ENCODE data around the gene ZKSCAN8. TPM values are rescaled to one million over a fixed set of nuclear protein-coding genes. Genes with fewer than 3 reads are reported as not detected.

The ZKSCAN8 gene
- total RNA-seq, 1 donor from 2014 or later: 9.6 TPM

DNA sequence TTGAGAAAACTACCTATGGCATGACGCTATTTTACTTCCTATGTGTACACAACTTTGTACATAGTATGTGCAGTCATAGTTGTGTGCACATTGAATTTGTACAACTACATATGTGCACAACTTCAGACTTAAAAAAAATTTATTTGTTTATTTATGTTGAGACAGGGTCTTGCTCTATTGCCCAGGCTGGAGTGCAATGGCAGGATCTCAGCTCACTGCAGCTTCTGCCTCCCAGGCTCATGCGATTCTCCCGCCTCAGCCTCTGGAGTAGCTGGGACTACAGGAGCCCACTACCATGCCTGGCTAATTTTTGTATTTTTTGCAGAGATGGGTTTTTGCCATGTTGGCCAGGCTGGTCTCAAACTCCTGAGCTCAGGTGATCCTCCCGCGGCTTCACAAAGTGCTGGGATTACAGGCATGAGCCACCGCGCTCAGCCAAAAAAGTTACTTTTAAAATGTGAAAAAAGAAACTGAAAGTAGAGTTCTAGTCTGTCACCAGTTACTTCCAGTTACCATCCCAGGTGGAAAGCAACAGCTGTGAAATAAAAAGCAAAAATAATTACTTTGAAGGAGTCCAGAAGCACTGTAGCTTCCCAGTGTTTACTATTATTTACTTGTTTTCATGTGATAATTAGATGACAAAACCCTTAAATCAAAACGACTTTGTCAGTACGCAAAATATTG, 1.7 kb upstream of the ZKSCAN8 start:
- no peak for DNase-seq (ENCODE audit: low read depth in 2 of 2)

DNA sequence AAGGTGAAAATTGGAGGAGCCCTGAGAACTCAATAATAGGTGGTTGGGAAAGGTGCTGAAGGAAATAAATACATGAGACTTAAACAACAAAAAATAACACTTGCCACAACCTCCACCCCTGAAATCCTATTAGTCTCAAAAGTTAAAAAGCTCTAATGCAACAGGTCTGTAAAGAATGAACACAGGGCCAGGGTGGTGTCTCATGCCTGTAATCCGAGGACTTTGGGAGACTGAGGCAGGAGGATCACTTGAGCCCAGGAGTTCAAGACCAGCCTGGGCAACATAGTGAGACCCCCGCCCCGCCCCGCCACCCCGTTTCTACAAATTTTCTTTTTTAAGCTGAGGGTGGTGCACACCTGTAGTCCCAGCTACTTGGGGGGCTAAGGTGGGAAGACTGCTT, 1.1 kb upstream of the ZKSCAN8 start:
- no peak for DNase-seq (ENCODE audit: low read depth in 2 of 2)

DNA sequence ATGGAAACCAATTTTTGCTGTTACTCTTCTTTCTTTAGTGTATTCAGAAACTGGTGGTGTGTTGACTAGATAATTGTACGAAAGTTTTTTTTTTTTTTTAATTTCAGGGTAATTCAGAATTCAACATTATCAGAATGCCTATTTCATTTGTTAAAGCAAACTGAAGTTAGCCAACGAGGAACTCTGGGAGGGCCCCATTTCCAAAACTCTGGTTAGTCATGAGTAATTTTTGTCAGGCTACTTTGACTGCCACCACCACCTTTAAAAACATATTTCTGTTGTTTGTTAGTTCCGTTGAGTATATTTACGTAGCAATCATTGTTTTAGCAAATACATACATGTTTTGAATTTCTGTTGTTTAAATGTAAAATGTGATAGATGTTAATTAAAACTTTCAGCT, 763 bp downstream of the ZKSCAN8 start:
- peak in 1 of 2 donors; percentile 7 for DNase-seq (ENCODE audit: low read depth in 2 of 2)

DNA sequence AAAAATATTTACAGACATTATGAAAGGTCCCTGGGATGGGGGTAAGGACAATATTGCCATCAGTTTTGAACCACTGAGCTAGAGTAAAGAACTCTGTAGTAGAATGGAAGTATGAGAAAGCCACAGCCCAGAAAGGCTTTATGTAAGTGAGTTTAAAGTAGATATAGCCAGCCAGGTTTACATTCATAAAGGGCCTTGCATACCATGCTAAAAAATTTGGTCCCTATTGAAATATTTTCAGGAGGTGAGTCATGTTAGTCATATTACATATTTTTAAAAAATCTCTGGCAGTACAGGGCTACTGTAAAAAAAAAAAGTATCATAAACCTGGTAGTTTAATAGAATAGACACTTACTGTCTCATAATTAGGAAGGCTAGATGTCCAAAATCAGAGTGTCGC, 3.5 kb downstream of the ZKSCAN8 start:
- DNase-seq (ENCODE audit: low read depth in 2 of 2): no peak

DNA sequence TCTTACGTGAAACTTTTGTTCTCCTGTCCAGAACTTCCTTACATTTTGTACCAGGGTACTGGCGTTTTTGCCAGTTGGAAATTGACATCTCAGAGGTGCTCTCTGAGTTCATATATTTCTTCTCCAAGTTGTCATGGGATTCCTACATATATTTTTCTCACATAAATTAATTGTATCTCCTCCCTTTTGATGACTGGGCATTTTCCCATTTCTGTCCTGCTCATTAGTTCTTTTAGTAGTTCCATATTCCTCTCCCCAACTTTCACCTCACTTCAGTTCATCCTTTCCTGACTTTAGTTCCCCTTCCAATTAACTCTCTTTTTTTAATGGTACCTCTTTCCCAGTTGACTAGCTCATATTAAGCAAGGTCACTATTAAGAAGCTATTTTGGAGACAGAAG, 10.8 kb downstream of the ZKSCAN8 start:
- DNase-seq (ENCODE audit: low read depth in 2 of 2): no peak

DNA sequence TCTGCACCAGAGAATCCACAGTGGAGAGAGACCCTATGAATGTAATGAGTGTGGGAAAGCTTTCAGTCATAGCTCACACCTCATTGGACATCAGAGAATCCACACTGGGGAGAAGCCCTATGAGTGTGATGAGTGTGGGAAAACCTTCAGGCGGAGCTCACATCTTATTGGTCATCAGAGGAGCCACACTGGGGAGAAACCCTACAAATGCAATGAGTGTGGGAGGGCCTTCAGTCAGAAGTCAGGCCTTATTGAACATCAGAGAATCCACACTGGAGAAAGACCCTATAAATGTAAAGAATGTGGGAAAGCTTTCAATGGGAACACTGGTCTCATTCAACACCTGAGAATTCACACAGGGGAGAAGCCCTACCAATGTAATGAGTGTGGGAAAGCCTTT, 11.9 kb downstream of the ZKSCAN8 start:
- no peak for DNase-seq (ENCODE audit: low read depth in 2 of 2)

DNA sequence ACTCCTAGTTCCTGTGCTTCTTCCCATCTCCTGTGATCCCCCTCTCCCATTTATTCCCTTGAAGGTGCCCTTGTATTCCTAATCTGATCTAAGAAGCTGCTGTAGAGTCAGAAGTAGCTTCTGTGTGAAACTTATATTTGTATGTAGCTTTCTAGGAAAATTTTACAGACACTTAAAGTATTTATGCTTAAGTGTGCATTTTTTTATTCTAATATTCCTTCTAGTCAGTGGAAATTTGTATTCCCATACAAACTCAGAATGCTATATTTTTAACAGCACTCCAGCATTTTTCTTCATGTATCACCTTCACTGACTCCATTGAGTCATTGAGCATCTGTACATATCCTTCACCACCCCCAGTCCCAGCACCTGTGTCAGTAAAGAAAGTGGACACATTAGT, 12.7 kb downstream of the ZKSCAN8 start:
- DNase-seq (ENCODE audit: low read depth in 2 of 2): no peak

DNA sequence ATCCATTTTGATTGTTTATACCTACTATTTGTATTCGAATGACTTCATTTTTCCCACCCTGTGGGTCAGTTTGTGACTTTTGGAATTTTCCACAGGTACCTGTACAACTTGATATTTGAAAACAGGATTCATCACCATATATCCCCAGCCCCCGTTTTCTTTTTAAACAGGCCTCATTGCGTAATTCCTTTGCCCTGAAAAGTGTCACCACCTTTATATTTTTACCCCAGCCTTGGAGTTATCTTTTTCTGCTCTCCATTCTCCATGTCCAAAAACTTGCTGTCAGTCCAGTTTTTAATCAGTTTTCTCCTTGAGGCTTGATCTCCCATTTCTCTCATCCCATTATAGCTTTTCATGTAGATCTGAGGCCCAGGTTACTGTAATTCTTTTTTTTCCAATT, 16.6 kb downstream of the ZKSCAN8 start:
- no peak for DNase-seq (ENCODE audit: low read depth in 2 of 2)

DNA sequence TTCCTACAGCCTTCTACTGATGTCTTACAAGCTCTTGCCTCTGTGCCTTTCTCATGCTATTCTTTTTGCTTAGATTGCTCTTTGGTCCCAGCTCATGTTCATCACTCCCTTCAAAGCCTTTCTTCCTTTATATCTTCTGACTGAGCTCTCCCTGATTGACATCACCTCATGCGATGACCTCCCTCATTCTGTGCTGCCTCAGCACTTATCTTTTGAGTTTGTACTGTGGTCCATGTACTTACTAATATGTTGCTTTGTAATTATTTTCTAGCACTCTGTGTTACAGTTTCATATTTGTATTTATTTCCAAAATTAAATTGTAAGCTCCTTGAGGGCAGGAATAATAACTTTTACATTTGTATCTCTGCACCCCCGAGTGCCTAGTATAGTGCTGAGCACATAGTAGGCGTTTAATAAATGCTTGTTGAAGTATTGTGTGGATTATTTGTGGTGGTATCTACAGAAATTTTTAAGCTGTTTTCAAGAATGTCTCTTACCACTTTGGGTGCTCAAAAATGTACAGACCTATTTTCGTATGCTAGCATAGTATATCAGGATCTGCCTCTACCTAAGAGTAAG, 17.4 kb downstream of the ZKSCAN8 start:
- no peak for DNase-seq (ENCODE audit: low read depth in 2 of 2)

DNA sequence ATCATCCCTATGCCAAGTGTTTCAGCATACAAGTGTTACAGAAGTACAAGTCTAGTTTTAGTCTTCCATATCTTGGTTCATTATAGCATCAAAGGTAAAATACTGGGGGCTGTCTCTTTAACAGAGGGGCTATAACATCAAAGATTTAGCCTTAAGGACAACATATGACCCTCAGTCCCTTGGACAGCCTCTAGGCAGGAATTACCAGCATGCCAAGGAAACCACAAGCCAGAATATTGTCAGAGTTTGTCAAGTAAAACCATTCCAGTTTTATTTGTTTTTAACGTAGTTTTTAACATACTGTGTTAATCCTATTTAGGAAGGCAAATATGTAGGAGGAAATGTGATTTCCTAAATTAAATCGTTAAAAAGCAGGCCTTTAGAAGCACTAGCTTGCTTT, 18.6 kb downstream of the ZKSCAN8 start:
- DNase-seq (ENCODE audit: low read depth in 2 of 2): no peak

DNA sequence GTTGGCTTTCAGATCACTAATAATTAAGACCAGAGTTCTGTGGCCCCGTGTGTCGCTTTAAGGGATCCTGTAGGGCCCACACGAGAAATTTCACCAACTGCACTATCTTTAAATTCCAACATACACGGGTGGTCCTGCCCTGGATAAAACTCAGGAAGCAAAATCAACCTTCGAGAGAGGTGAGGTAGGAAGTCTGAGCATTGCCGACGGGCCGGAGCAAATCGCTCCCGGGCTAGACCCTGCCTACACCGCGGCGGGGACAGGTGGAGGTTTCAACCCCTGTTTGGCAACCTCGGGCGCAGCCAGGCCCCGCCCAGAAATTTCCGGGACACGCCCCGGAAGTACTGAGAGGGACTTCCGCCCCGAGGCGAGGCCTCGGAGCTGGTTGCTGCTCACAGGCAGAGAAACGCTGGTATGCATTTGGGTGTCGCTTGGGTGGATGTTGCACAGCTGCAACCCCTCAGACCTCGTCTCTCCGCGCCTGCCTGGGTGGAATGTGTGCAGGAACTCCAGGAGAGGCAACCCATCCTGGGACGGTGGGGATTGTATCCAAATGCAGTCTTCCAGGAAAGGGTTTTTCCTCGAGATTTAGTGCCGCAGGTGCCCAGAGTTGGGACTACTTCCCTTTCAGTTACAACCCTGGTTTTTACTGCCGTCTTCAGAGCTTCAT, 19.9 kb downstream of the ZKSCAN8 start:
- DNase-seq (ENCODE audit: low read depth in 2 of 2): peak in 1 of 2 donors; percentile 26

DNA sequence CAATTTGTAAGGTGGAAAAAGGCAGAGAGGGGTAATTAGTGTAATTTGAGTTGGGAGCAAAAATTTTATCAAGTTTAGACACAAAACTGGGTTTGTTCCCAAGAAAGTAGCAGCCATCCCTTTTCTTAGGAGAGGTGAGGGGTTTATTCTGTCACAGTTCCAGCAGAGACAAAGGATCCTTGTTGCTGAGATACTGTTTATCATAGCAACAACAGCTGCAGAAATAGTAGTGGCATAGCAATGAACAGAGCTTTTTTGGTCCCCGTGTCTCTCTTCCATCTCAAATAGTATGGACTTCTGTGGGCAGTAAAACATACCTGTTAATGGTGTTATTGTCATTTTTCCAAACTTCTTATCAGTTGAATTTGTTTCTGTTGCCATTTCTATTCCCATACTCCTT, 23.9 kb downstream of the ZKSCAN8 start:
- no peak for DNase-seq (ENCODE audit: low read depth in 2 of 2)

DNA sequence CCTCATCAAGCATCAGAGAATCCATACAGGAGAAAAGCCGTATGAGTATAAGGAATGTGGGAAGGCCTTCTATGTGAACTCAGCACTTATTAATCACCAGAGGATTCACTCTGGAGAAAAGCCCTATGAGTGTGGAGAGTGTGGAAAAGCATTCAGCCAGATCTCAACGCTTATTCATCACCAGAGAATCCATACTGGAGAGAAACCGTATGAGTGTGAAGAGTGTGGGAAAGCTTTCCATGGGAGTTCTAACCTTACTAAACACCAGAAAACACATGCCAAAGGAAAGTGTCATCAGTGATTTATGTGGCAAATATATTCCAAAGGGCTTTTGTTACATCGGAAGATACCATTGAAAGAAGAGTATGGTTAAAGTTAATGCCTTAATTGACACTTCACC, 25.4 kb downstream of the ZKSCAN8 start:
- DNase-seq (ENCODE audit: low read depth in 2 of 2): no peak

DNA sequence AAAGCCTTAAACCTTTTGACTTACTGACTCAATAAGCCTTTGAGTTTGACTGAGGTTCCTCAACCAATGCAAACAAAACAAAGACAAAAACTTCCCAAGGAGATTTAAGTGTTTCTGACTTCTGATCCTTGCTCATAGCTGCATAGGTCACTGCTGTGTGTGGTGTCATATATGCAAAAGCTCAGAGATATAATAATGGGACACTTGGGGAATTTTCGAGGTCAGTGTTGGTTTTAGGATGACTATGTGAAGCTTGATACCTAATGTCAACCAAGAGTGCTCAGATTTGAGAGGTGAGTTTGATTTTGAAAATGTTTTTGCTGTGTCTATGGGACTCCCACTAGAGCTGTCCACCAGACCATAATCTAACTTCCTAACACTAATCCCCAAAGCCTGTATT, 26.2 kb downstream of the ZKSCAN8 start:
- no peak for DNase-seq (ENCODE audit: low read depth in 2 of 2)

DNA sequence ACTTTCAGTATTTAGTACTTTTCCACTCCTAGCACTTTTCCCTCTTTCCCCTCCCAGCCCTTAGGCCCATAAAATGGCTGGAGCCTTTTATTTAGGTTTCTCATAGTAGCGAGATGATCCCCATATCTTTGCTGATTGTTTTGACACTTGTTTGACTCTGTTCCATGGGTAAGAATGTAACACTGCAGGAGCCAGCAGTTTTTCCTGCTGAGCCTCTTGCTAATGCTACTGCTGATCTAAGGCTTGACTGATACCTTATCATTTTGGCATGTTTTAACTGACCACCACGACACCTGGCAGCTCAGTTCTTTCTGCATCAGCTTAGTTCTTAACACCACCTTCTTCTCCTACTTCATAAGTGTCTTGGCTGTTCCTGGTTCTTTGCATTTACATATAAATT, 29.6 kb downstream of the ZKSCAN8 start:
- no peak for DNase-seq (ENCODE audit: low read depth in 2 of 2)

DNA sequence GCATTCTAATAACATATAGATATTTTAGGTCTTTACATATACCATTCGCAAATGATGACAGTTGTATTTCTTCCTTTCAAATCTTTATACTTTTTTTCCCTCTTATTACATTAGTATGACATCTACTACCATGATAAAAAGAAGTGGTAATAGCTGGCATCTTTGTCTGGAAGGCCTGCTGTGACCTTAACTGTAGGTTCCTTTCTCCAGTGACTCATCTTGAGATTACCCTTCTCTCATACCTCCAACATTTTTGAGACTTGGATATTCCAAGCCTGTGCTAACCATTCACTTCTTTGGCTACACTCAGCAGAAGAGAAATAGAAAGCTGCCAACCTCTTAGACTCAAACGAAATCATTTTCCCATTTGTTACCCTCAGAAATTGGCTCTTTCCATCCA, 30.3 kb downstream of the ZKSCAN8 start:
- DNase-seq (ENCODE audit: low read depth in 2 of 2): no peak

DNA sequence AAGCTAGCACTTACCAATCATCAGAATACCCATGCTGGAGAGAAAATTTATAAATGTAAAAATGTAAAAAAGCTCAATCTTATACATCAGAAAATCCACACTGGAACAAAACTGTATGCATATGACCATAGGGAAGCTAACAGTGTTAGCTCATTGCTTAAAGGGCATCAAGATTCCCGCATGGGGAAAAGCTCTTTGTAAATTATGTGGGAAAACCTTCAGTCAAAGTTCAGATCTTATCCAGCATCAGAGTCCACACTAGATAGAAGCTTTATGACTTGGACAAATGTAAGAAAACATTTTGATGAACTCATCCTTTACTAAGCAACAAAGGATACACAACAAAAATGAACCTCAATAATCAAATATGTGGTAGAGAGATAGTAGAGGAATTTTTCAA, 34.7 kb downstream of the ZKSCAN8 start:
- DNase-seq (ENCODE audit: low read depth in 2 of 2): no peak

DNA sequence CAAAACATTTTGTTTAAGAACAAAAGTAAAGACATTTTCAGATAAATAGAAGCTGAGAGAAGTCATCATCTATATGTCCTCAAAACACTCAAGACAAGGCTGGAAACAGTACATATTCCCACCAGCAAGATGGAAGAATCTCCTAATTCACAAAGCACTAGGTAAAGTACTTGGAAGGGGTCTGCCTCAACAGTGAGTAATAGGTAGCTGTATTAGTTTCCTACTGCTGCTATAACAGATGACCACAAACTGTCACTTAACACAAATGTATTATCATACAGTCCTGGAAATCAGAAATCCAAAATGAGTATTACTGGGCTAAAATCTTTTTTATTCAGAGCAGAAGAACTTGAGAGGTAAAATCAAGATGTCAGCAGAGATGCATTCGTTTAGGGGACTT, 40.6 kb downstream of the ZKSCAN8 start:
- DNase-seq (ENCODE audit: low read depth in 2 of 2): no peak

DNA sequence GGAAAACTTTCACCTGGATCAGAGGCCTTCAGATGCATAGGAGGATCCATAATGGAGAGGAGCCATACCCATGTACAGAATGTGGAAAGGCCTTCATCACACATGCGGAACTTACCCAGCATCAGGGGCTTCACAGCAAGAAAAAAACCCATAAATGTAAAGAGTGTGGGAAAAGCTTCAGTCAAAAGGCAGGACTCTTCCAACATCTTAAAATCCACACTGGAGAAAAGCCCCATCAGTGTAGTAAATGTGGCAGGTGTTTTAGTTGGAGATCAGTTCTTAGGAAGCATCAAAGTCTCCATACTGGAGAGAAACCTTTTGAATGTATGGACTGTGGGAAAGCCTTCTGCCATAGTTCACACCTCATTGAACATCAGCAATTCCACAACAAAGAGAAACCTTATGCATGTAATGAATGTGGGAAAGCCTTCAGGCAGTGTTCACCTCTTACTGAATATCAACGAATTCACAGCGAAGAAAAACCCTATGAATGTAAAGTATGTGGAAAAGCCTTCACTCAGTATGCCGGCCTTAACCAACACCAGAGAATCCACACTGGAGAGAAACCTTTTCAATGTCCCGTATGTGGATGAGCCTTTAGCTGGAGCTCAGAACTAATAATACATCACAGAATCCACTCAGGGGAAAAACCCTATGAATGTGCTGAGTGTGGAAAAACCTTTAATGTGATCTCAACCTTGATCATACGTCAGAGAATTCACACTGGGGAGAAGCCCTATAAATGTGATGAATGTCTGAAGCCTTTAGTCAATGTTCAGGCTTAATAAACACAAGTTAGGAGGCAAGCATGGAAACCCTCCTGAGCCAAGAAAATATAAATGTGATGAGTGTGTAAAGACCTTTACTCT, 46.7 kb downstream of the ZKSCAN8 start:
- DNase-seq (ENCODE audit: low read depth in 2 of 2): no peak

DNA sequence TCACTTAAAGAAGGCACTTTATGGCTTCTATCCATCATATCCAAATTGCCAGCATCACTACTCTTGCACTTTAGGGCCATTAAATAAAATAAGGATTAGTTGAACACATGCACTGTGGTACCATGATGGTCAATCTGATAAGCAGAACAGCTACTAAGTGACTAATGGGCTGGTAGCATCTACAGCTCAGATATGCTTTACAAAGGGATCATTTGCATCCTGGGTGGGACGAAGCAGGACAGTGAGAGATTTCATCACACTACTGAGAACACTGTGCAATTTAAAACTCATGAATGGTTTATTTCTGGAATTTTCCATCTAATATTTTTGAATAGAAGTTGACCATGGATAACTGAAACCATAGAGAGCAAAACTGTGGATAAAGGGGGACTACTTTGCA, 58.3 kb downstream of the ZKSCAN8 start:
- DNase-seq (ENCODE audit: low read depth in 2 of 2): no peak

DNA sequence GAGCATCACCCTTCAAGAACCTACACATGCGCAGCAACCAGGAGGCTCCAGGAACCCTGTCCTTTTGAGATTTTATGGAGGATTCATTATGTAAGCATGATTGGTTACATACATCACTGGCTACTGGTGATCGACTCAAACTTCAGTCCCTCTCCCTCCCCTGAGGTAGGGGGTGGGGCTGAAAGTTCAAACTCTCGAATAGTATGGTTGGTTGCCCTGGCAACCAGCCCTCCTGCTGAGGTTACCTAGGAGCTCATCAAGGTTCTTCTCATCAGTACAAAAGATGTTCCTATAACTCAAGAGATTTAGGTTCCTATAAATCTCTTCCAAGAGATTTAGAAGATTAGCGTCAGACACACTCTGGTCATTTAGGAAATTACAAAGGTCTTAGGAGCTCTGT, 61.5 kb downstream of the ZKSCAN8 start:
- no peak for DNase-seq (ENCODE audit: low read depth in 2 of 2)

DNA sequence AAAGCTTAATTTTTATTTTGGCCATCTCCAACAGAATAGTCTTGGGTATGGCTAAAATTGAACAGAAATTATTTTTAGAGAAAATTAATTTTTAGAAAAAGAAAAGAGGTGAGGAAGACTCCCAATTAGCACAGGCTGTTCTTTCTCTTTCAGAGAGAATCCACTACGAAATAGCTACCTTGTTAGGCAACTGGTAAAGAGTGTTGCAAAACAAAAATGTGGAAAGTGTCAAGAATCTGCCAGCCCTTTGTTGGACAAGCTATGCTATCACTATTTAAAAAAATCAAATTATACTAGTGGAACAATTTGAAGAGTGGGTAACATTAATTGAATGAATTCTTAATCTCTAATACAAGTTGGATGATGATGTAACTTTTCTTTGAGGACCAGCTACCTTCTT, 64.2 kb downstream of the ZKSCAN8 start:
- no peak for DNase-seq (ENCODE audit: low read depth in 2 of 2)
